Thymus (tissue), 14 donors: ENCODE measurements around the gene PIM2. TPM values are rescaled to one million over a fixed set of nuclear protein-coding genes. Genes with fewer than 3 reads are reported as not detected.

Source experiments
- DNase-seq, 9 donors: peaks; one replicate each; pipeline ENCODE4 v3.0.0-alpha.2; 2013; ENCODE audit warnings: low spot score in 9 of 9, low read depth in 6 of 9, missing footprints in 1 of 9
- H3K27ac ChIP-seq, 2 donors: one replicate each; pipeline ENCODE4 v1.5.1; 2013; ENCODE audit warnings: control low read depth in 1 of 2, low read depth in 1 of 2, low read length in 1 of 2, mild to moderate bottlenecking in 1 of 2, moderate library complexity in 1 of 2
- H3K27me3 ChIP-seq, 2 donors: one replicate each; pipeline ENCODE4 v1.5.1; 2013; ENCODE audit warnings: low read length in 1 of 2; ENCODE audit not compliant: control insufficient read depth in 2 of 2, insufficient read depth in 1 of 2
- H3K36me3 ChIP-seq, 2 donors: one replicate each; pipeline ENCODE4 v1.5.1; 2013; ENCODE audit warnings: low read length in 1 of 2, mild to moderate bottlenecking in 1 of 2, moderate library complexity in 1 of 2; ENCODE audit not compliant: control insufficient read depth in 2 of 2, insufficient read depth in 2 of 2
- H3K4me1 ChIP-seq, 2 donors: one replicate each; pipeline ENCODE4 v1.5.1; 2013; ENCODE audit warnings: low read length in 2 of 2; ENCODE audit not compliant: control insufficient read depth in 2 of 2, insufficient read depth in 2 of 2
- H3K4me3 ChIP-seq, 2 donors: one replicate each; pipeline ENCODE4 v1.5.1; 2013; ENCODE audit warnings: low read length in 2 of 2, control low read depth in 1 of 2, mild to moderate bottlenecking in 1 of 2
- H3K9me3 ChIP-seq, 2 donors: one replicate each; pipeline ENCODE4 v1.5.1; 2013; ENCODE audit warnings: low read length in 1 of 2, mild to moderate bottlenecking in 1 of 2; ENCODE audit not compliant: control insufficient read depth in 2 of 2, insufficient read depth in 1 of 2
- WGBS: extraction: QIAGEN DNeasy Blood & Tissue Kit; methylation state at CpG from one replicate; pipeline ENCODE4 v1.1.7; 2013; 5-methylcytosine and 5-hydroxymethylcytosine counted together
- long read RNA-seq, 10 donors: transcript quantifications; one replicate each; lab custom pipeline, GENCODE V29; 2026
- polyA plus RNA-seq: library from polyadenylated mRNA; stranded (reverse); fragments of 200-250 nt; gene quantifications from one replicate; pipeline ENCODE4 v1.2.3, GENCODE V29; 2013
- total RNA-seq: library from RNA; stranded (reverse); fragments of 120-200 nt; gene quantifications from one replicate; pipeline ENCODE4 v1.2.4, GENCODE V29; 2013
- donor health status: healthy.

The PIM2 gene
- total RNA-seq = 54.2 TPM
- 75.4 TPM for polyA plus RNA-seq
- long read RNA-seq, donor 1, partial matches to known transcripts = 0 of 5 reads
- long read RNA-seq, donor 1, other reads (novel, unspliced or antisense) = 0 of 5 reads
- long read RNA-seq, donor 2, transcript PIM2-201 (6 exons, 2,075 nt) = major isoform, 28 of 42 reads
- long read RNA-seq, donor 2, partial matches to known transcripts = 10 of 42 reads
- long read RNA-seq, donor 2, other reads (novel, unspliced or antisense) = 0 of 42 reads
- long read RNA-seq, donor 3, transcript PIM2-201 (6 exons, 2,075 nt) = major isoform, 28 of 37 reads
- long read RNA-seq, donor 3, partial matches to known transcripts = 6 of 37 reads
- long read RNA-seq, donor 3, other reads (novel, unspliced or antisense) = 0 of 37 reads
- long read RNA-seq, donor 4, transcript PIM2-201 (6 exons, 2,075 nt) = major isoform, 10 of 10 reads
- long read RNA-seq, donor 4, partial matches to known transcripts = 0 of 10 reads
- long read RNA-seq, donor 4, other reads (novel, unspliced or antisense) = 0 of 10 reads
- long read RNA-seq, donor 5, transcript PIM2-201 (6 exons, 2,075 nt) = major isoform, 15 of 31 reads
- long read RNA-seq, donor 5, partial matches to known transcripts = 11 of 31 reads
- long read RNA-seq, donor 5, other reads (novel, unspliced or antisense) = 0 of 31 reads
- long read RNA-seq, donor 6, transcript PIM2-201 (6 exons, 2,075 nt) = major isoform, 11 of 13 reads
- long read RNA-seq, donor 6, partial matches to known transcripts = 0 of 13 reads
- long read RNA-seq, donor 6, other reads (novel, unspliced or antisense) = 0 of 13 reads
- long read RNA-seq, donor 7, transcript PIM2-201 (6 exons, 2,075 nt) = major isoform, 24 of 25 reads
- long read RNA-seq, donor 7, partial matches to known transcripts = 0 of 25 reads
- long read RNA-seq, donor 7, other reads (novel, unspliced or antisense) = 0 of 25 reads
- long read RNA-seq, donor 8, partial matches to known transcripts = 0 of 2 reads
- long read RNA-seq, donor 8, other reads (novel, unspliced or antisense) = 0 of 2 reads
- long read RNA-seq, donor 9, transcript PIM2-201 (6 exons, 2,075 nt) = major isoform, 7 of 10 reads
- long read RNA-seq, donor 9, partial matches to known transcripts = 0 of 10 reads
- long read RNA-seq, donor 9, other reads (novel, unspliced or antisense) = 0 of 10 reads
- long read RNA-seq, donor 10, transcript PIM2-201 (6 exons, 2,075 nt) = major isoform, 11 of 11 reads
- long read RNA-seq, donor 10, partial matches to known transcripts = 0 of 11 reads
- long read RNA-seq, donor 10, other reads (novel, unspliced or antisense) = 0 of 11 reads

DNA sequence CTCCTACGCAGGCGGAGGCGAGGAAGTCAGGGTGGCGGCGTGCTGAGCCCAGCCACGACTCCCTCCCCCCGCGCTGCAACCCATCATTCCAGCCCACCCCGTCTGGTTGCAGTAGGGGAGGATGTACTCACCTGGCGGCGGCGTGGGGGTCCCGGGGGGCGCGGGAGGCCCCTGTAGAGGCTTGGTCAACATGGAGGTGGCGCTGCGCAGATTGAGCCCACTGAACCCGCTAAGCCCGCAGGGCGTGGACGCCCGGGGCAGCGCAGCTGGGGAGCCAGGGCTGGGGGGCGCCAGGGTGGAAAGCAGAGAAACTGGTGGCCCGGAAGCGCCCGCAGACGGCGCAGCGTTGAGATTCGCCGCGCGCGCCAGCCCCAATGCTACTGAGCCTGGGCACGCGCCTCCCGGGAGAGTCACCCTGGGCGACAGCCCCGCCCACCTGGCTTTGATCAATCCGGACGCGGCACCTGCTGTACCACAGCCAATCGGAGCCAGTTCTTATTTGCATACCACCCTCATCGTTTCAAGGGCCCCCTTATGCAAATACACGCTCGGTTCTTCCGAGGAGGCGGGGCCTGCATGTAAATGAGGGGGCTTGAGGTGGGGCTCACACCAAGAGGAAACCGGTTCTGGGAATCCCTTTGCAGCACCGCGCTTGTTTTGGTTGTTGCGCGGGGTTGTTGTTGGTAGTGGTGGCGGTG, at the start of gene PIM2:
Gene PIM2 (minus strand): TSS at position 382 of the 698 bp plus-strand sequence. CDS start 190 bp downstream, at position 192.
- Histone ChIP-seq H3K27me3 (no peaks in the 10 kb centered on the region), H3K27ac (peak within 1 kb of the TSS; percentile 91 to 96), H3K9me3 (peaks cover 0 to 10% of the 10 kb centered on the region in 2 donors), H3K36me3 (peaks cover 36 to 39% of the 10 kb centered on the region in 2 donors), H3K4me1 (peaks cover 17 to 54% of the 10 kb centered on the region in 2 donors), H3K4me3 (peak within 1 kb of the TSS; percentile 76 to 85)
- peak; percentile 76 to 96 (median 87) for DNase-seq
- WGBS = under 1% methylated on average over 55 of the region's 55 CpGs

DNA sequence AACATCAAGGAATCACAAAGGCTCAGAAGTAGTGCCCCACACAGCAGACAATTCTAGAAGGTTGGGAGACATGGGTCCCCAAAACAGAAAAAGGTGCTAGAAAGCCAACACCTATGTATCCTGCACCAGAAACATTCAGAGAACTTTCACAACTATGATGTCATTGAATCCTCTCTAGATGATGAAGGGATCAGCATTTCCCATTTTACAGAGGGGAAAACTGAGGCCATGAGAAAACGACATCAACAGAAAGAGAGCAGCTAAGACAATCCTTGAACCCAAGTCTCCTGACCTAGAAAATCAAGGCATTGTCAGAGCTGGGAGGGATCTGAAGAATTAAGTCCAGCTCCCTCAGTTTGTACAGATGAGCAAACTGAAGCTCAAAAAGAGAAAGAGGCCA, 49.6 kb upstream of the PIM2 start:
- Histone ChIP-seq H3K27me3 (peaks cover 0 to 12% of the 10 kb centered on the region in 2 donors), H3K27ac (no peak overlapping the region), H3K9me3 (no peaks in the 10 kb centered on the region), H3K4me3 (no peak overlapping the region), H3K36me3 (no peaks in the 10 kb centered on the region), H3K4me1 (peaks cover 3 to 12% of the 10 kb centered on the region in 2 donors)
- 97% methylated on average over 1 of the region's 1 CpG for WGBS
- no peak for DNase-seq

- Histone ChIP-seq H3K4me3 (no peak overlapping the region), H3K27me3 (peaks cover 0 to 10% of the 10 kb centered on the region in 2 donors), H3K9me3 (no peaks in the 10 kb centered on the region), H3K27ac (no peak overlapping the region), H3K36me3 (no peaks in the 10 kb centered on the region), H3K4me1 (peaks cover 0 to 8% of the 10 kb centered on the region in 2 donors)
- no peak for DNase-seq
- 97% methylated on average over 15 of the region's 15 CpGs for WGBS
Observed at GRCh38 chrX:48966796-48967579, 48.2 kb upstream of the PIM2 start.

GRCh38 chrX:48965959-48966358, 47.1 kb upstream of the PIM2 start:
- H3K27ac ChIP-seq = no peak overlapping the region
- no peak for DNase-seq
- no peaks in the 10 kb centered on the region for H3K4me1 ChIP-seq
- no peak overlapping the region for H3K4me3 ChIP-seq
- no peaks in the 10 kb centered on the region for H3K9me3 ChIP-seq
- no peaks in the 10 kb centered on the region for H3K36me3 ChIP-seq
- H3K27me3 ChIP-seq = no peaks in the 10 kb centered on the region
- WGBS = 97% methylated on average over 14 of the region's 14 CpGs

- no peak for DNase-seq
- H3K4me1 ChIP-seq = peaks cover 0 to 2% of the 10 kb centered on the region in 2 donors
- H3K4me3 ChIP-seq = no peak overlapping the region
- H3K27ac ChIP-seq = no peak overlapping the region
- no peaks in the 10 kb centered on the region for H3K27me3 ChIP-seq
- 74% methylated on average over 5 of the region's 5 CpGs for WGBS
- H3K9me3 ChIP-seq = peaks cover 0 to 6% of the 10 kb centered on the region in 2 donors
- no peaks in the 10 kb centered on the region for H3K36me3 ChIP-seq
Observed at GRCh38 chrX:48961585-48962091, 42.8 kb upstream of the PIM2 start.

GRCh38 chrX:48960291-48960690, 41.5 kb upstream of the PIM2 start:
- Histone ChIP-seq H3K36me3 (peaks cover 1 to 8% of the 10 kb centered on the region in 2 donors), H3K27ac (no peak overlapping the region), H3K4me3 (no peak overlapping the region), H3K27me3 (no peaks in the 10 kb centered on the region), H3K9me3 (peaks cover 0 to 7% of the 10 kb centered on the region in 2 donors), H3K4me1 (peaks cover 0 to 13% of the 10 kb centered on the region in 2 donors)
- WGBS = 91% methylated on average over 2 of the region's 2 CpGs
- DNase-seq = no peak

GRCh38 chrX:48958635-48959094, 39.8 kb upstream of the PIM2 start:
- H3K4me1 ChIP-seq = peaks cover 0 to 19% of the 10 kb centered on the region in 2 donors
- H3K27me3 ChIP-seq = no peaks in the 10 kb centered on the region
- DNase-seq = peak in 1 of 9 donors; percentile 51
- peak overlapping the region; percentile 95 to 99 for H3K27ac ChIP-seq
- H3K9me3 ChIP-seq = peaks cover 0 to 7% of the 10 kb centered on the region in 2 donors
- peaks cover 10 to 21% of the 10 kb centered on the region in 2 donors for H3K36me3 ChIP-seq
- WGBS = under 1% methylated on average over 21 of the region's 21 CpGs
- peak overlapping the region; percentile 52 to 67 for H3K4me3 ChIP-seq
